Adipocyte (in vitro differentiated cells): Measurements from ENCODE around the gene WNK2.

Source experiments
- DNase-seq: peaks from one replicate; pipeline ENCODE4 v3.0.0-alpha.2; 2015; ENCODE audit warnings: low read depth
- H3K27me3 ChIP-seq: replicated peaks from 2 replicates; pipeline ENCODE4 v1.7.0; 2013; ENCODE audit warnings: mild to moderate bottlenecking, low read length, moderate library complexity; ENCODE audit not compliant: control insufficient read depth, insufficient read depth
- H3K36me3 ChIP-seq: 2 replicates; pipeline ENCODE4 v1.7.0; 2013; ENCODE audit warnings: low read length, mild to moderate bottlenecking, moderate library complexity; ENCODE audit not compliant: control insufficient read depth, insufficient read depth, severe bottlenecking
- H3K4me1 ChIP-seq: 2 replicates; pipeline ENCODE4 v1.7.0; 2013; ENCODE audit warnings: mild to moderate bottlenecking, low read length, moderate library complexity; ENCODE audit not compliant: control insufficient read depth, insufficient read depth
- H3K4me3 ChIP-seq: 2 replicates; pipeline ENCODE4 v1.7.0; 2013; ENCODE audit warnings: mild to moderate bottlenecking, low read length, moderate library complexity
- H3K9ac ChIP-seq: 2 replicates; pipeline ENCODE4 v1.7.0; 2013; ENCODE audit warnings: mild to moderate bottlenecking, low read length, moderate library complexity
- H3K9me3 ChIP-seq: 2 replicates; pipeline ENCODE4 v1.7.0; 2013; ENCODE audit warnings: mild to moderate bottlenecking, low read length, moderate library complexity; ENCODE audit not compliant: control insufficient read depth

Gene WNK2

GRCh38 chr9:93178851-93179786, 4.8 kb upstream of the WNK2 start:
- no peak for DNase-seq
- Histone ChIP-seq H3K9ac (no peak overlapping the region), H3K36me3 (no peaks in the 10 kb centered on the region), H3K9me3 (no peaks in the 10 kb centered on the region), H3K4me3 (no peak overlapping the region), H3K27me3 (peaks cover 48% of the 10 kb centered on the region), H3K4me1 (no peaks in the 10 kb centered on the region)

- DNase-seq, result no peak
- Histone ChIP-seq H3K9me3 (no peaks in the 10 kb centered on the region), H3K27me3 (peaks cover 44% of the 10 kb centered on the region), H3K4me3 (no peak overlapping the region), H3K36me3 (no peaks in the 10 kb centered on the region), H3K9ac (no peak overlapping the region), H3K4me1 (no peaks in the 10 kb centered on the region)
These were observed 3.0 kb upstream of the WNK2 start for GRCh38 chr9:93180938-93181337.

GRCh38 chr9:93181672-93182435, 2.1 kb upstream of the WNK2 start:
- Histone ChIP-seq H3K36me3 (no peaks in the 10 kb centered on the region), H3K9me3 (no peaks in the 10 kb centered on the region), H3K27me3 (peaks cover 44% of the 10 kb centered on the region), H3K4me3 (no peak overlapping the region), H3K4me1 (no peaks in the 10 kb centered on the region), H3K9ac (no peak overlapping the region)
- no peak for DNase-seq

GRCh38 chr9:93182572-93182971, 1.4 kb upstream of the WNK2 start:
- DNase-seq, result no peak
- peaks cover 49% of the 10 kb centered on the region for H3K27me3 ChIP-seq

GRCh38 chr9:93183131-93183662, 742 bp upstream of the WNK2 start:
- no peak for DNase-seq
- Histone ChIP-seq H3K4me3 (no peak overlapping the region), H3K9ac (no peak overlapping the region), H3K4me1 (no peaks in the 10 kb centered on the region), H3K9me3 (no peaks in the 10 kb centered on the region), H3K27me3 (peaks cover 49% of the 10 kb centered on the region), H3K36me3 (no peaks in the 10 kb centered on the region)

More at GRCh38 chr9:93182572-93182971, 1.4 kb upstream of the WNK2 start:
- no peak overlapping the region for H3K9ac ChIP-seq
- no peaks in the 10 kb centered on the region for H3K4me1 ChIP-seq
- H3K9me3 ChIP-seq, result no peaks in the 10 kb centered on the region
- no peak overlapping the region for H3K4me3 ChIP-seq
- no peaks in the 10 kb centered on the region for H3K36me3 ChIP-seq

- DNase-seq, result no peak
- Histone ChIP-seq H3K9ac (no peak overlapping the region), H3K9me3 (no peaks in the 10 kb centered on the region), H3K4me1 (no peaks in the 10 kb centered on the region), H3K27me3 (peaks cover 52% of the 10 kb centered on the region), H3K4me3 (no peak overlapping the region), H3K36me3 (no peaks in the 10 kb centered on the region)
These were observed 710 bp downstream of the WNK2 start for GRCh38 chr9:93184432-93185265.

- H3K4me3 ChIP-seq, result no peak overlapping the region
- H3K27me3 ChIP-seq, result peaks cover 47% of the 10 kb centered on the region
These were observed 1.6 kb downstream of the WNK2 start for GRCh38 chr9:93185266-93186214.

GRCh38 chr9:93186215-93186945, 2.4 kb downstream of the WNK2 start:
- Histone ChIP-seq H3K4me3 (no peak overlapping the region), H3K4me1 (no peaks in the 10 kb centered on the region), H3K9ac (no peak overlapping the region), H3K36me3 (no peaks in the 10 kb centered on the region), H3K9me3 (no peaks in the 10 kb centered on the region), H3K27me3 (peaks cover 47% of the 10 kb centered on the region)
- DNase-seq, result no peak

More at GRCh38 chr9:93185266-93186214, 1.6 kb downstream of the WNK2 start:
- Histone ChIP-seq H3K4me1 (no peaks in the 10 kb centered on the region), H3K36me3 (no peaks in the 10 kb centered on the region), H3K9me3 (no peaks in the 10 kb centered on the region), H3K9ac (no peak overlapping the region)
- no peak for DNase-seq

GRCh38 chr9:93187047-93187446, 3.1 kb downstream of the WNK2 start:
- H3K9me3 ChIP-seq, result no peaks in the 10 kb centered on the region

More at GRCh38 chr9:93187047-93187446, 3.1 kb downstream of the WNK2 start:
- H3K4me1 ChIP-seq, result no peaks in the 10 kb centered on the region
- H3K4me3 ChIP-seq, result no peak overlapping the region
- H3K9ac ChIP-seq, result no peak overlapping the region
- no peak for DNase-seq
- H3K36me3 ChIP-seq, result no peaks in the 10 kb centered on the region
- peaks cover 41% of the 10 kb centered on the region for H3K27me3 ChIP-seq
